Stomach smooth muscle (tissue), 2 donors: ENCODE results near the gene PDCD7.

Source experiments
- H3K27ac ChIP-seq: one replicate; pipeline ENCODE4 v1.7.0; 2013; ENCODE audit warnings: mild to moderate bottlenecking, low read length, inconsistent platforms
- H3K27me3 ChIP-seq, 2 donors: one replicate each; pipeline ENCODE4 v1.7.0; 2013; ENCODE audit warnings: low read length in 2 of 2; ENCODE audit not compliant: insufficient read depth in 2 of 2, control insufficient read depth in 1 of 2
- H3K36me3 ChIP-seq, 2 donors: one replicate each; pipeline ENCODE4 v1.7.0; 2013; ENCODE audit warnings: low read length in 2 of 2; ENCODE audit not compliant: control insufficient read depth in 2 of 2, insufficient read depth in 2 of 2
- H3K4me1 ChIP-seq: one replicate; pipeline ENCODE4 v1.7.0; 2013; ENCODE audit warnings: low read length; ENCODE audit not compliant: control insufficient read depth, insufficient read depth
- H3K4me3 ChIP-seq, 2 donors: one replicate each; pipeline ENCODE4 v1.7.0; 2013; ENCODE audit warnings: low read length in 2 of 2
- H3K9ac ChIP-seq, 2 donors: one replicate each; pipeline ENCODE4 v1.7.0; 2013; ENCODE audit warnings: low read length in 2 of 2, mild to moderate bottlenecking in 1 of 2
- H3K9me3 ChIP-seq, 2 donors: one replicate each; pipeline ENCODE4 v1.7.0; 2013; ENCODE audit warnings: low read length in 2 of 2; ENCODE audit not compliant: control insufficient read depth in 2 of 2
- donor health status: healthy.
- donor health status: Pancreatic carcinoma.

PDCD7 gene

DNA sequence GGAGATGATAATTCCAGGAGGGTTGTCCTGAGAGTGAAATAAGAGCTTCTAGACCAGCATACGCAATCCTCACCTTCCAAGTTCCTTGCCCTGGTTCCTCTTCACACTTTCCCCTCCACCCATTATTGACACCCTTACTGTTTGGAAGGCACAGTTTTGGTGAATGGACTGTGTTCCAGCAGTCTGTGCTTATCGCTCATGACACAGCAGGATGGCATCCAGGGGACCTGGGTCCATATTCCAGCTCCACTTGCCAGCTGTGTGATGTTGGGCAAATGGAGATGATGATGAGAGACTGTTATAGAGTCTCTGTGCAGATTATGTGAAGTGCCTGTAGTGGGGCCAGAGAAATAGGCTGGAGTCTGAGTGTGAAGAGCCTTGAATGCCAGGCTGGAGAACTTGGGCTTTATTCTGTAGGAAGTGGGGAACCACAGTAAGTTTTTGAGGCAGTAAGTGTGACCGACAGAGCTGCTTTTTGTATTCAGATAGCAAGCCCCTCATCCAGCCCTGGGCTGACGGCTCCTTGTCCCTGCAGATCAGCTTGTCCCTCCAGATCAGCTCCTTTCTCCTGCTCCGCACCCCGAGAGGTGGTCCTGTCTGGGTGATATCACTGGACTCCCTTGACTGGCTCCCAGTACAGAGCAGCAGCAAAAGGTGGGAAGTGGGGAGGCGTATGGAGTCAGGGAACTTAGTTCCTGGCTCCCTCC, 49.0 kb downstream of the PDCD7 start:
- Histone ChIP-seq H3K4me1 (peaks cover 77% of the 10 kb centered on the region), H3K27me3 (no peaks in the 10 kb centered on the region)

DNA sequence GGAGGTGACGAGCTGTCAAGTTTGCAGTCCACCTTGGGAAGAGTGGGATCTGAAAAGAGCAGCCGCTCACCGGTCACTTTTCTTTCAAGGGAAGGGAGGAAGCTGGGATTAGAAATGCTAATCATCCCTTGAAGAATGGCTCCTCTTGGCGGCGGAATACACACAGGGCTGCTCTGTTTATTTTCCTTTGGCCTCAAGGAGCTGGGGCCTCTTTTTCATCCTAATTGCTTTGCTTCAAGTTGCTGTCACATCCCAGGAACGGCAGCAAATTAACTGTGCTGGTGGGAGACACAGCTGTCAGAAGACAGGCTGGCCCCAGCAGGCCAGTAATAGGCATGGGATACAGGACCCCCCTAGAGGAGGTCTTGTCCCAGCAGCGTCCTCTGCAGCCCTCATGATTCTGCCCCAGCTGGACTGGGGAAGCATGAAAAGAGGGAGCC, 50.3 kb downstream of the PDCD7 start:
- Histone ChIP-seq H3K4me1 (peaks cover 64% of the 10 kb centered on the region), H3K27ac (peak overlapping the region; percentile 18), H3K9me3 (no peaks in the 10 kb centered on the region), H3K27me3 (peaks cover under 1 to 3% of the 10 kb centered on the region in 2 donors), H3K36me3 (no peaks in the 10 kb centered on the region), H3K4me3 (no peak overlapping the region), H3K9ac (no peak overlapping the region)

More for the DNA sequence above, 49.0 kb downstream of the PDCD7 start:
- H3K9me3 ChIP-seq: no peaks in the 10 kb centered on the region
- H3K4me3 ChIP-seq: no peak overlapping the region
- no peak overlapping the region for H3K9ac ChIP-seq
- no peaks in the 10 kb centered on the region for H3K36me3 ChIP-seq
- H3K27ac ChIP-seq: peak overlapping the region; percentile 18

DNA sequence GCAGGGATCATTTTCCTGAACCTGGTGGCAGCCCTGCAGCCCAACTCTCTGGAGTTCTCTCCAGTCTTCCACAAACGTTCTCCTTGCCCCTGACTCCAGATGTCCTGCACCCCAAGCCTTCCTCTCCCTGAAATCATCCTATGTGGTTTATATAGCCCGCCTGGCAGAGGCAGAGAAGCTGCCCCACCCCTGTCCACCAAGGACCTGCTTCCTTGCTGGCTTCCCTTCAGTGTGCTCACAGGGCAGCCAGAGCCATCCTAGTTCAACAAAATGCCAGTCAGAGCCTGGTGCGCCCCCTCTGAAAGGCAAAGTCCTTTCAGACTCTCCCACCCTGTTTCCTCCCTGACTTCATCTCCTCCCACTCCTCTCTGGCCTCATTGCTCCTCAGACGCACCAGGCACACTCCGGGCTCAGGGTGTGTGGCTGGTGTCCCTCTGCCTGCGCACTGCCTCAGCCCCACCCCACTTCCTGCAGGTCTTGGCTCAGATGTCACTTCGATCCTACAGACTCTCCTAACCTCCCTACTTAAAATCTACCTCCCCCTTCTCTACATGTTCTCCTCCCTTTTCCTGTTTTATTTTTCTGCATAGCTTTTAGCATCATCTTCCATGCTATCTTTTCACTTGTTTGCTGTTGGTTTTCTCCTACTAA, 51.2 kb downstream of the PDCD7 start:
- Histone ChIP-seq H3K4me1 (peaks cover 64% of the 10 kb centered on the region), H3K36me3 (no peaks in the 10 kb centered on the region), H3K27ac (no peak overlapping the region), H3K9me3 (no peaks in the 10 kb centered on the region), H3K27me3 (peaks cover 3 to 8% of the 10 kb centered on the region in 2 donors), H3K9ac (no peak overlapping the region), H3K4me3 (peak overlapping the region in 1 of 2 donors; percentile 8)

DNA sequence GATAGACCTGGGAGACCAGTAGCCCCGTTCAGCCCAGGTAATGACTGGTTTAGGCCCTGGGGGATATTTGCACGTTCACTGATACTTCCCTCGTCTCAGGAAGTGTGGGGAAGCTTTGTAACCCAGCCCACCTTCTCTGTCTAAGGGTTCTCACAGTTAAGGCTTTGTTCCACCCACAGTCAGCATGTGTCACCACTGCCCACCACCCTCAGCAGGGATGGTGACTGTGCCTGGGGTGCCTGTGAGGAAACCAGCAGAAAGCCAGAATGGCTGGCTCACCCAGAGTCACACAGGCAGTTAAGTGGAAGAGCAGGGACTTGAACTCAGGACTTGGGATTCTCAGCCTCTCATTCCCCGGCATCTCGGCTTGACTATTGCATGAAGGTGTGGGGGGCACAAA, 51.9 kb downstream of the PDCD7 start:
- no peak overlapping the region for H3K4me3 ChIP-seq
- peaks cover 58% of the 10 kb centered on the region for H3K4me1 ChIP-seq
- peaks cover 3 to 15% of the 10 kb centered on the region in 2 donors for H3K27me3 ChIP-seq
- no peaks in the 10 kb centered on the region for H3K36me3 ChIP-seq
- no peak overlapping the region for H3K27ac ChIP-seq
- no peak overlapping the region for H3K9ac ChIP-seq
- no peaks in the 10 kb centered on the region for H3K9me3 ChIP-seq

DNA sequence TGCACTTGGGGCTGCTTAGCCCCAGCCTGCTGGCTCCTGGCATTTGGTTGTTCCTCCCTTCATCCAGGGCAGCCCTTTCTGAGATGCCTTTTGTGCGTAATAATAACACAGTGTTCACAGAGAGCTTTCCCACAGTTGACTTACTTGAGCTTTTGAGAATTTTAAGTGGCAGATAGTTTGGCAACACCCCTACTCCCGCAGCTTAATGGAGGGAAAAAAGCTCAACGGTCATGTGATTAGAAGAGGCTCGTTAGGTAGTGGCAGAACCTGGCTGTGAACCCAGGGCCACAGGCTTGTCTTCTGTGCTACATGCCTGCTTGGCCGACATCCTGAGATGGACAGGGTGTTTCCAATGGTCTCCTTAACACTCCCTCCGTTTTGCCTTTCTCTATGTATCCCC, 52.3 kb downstream of the PDCD7 start:
- Histone ChIP-seq H3K4me1 (peaks cover 53% of the 10 kb centered on the region), H3K27ac (no peak overlapping the region), H3K27me3 (peaks cover 3 to 19% of the 10 kb centered on the region in 2 donors), H3K4me3 (no peak overlapping the region), H3K9ac (no peak overlapping the region), H3K36me3 (no peaks in the 10 kb centered on the region), H3K9me3 (no peaks in the 10 kb centered on the region)

DNA sequence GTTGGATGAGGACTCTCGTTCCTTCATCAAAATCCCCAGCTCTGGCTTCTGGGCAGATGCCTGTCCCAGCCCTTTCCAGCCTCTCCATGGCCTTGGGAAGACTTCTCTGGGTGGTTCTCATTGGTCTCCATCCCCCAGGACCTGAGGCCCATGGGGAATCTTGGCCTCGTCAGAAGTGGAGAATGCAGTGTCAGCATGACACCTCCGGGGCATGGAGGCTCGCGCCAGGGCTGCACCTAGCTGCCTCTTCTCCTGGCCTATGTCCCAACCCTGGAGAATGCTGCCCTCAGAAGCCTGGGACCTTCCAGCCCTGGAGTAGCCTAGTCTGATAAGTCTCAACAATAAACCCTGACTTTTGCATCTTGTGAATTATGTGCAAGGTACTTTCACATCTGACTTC, 54.0 kb downstream of the PDCD7 start:
- H3K4me1 ChIP-seq: peaks cover 36% of the 10 kb centered on the region
- H3K27me3 ChIP-seq: peaks cover 3 to 19% of the 10 kb centered on the region in 2 donors
- H3K9ac ChIP-seq: no peak overlapping the region
- H3K27ac ChIP-seq: no peak overlapping the region
- H3K9me3 ChIP-seq: no peaks in the 10 kb centered on the region
- no peak overlapping the region for H3K4me3 ChIP-seq
- no peaks in the 10 kb centered on the region for H3K36me3 ChIP-seq

DNA sequence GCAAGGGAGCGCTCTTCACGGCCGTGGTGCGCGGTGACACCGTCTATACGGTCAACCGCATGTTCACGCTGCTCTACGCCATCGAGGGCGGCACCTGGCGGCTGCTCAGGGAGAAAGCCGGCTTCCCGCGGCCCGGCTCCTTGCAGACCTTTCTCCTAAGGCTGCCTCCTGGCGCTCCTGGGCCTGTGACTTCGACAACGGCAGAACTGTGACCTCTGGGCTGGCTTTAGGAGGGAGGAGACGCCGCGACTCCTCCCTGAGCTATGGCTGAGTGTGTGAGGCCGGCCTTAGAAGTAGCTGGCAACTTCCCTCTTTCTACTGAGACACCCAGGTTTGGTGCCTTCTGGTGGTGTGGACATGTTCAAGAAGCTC, 55.6 kb downstream of the PDCD7 start:
- peaks cover 23% of the 10 kb centered on the region for H3K4me1 ChIP-seq
- H3K9ac ChIP-seq: no peak overlapping the region
- H3K36me3 ChIP-seq: no peaks in the 10 kb centered on the region
- H3K9me3 ChIP-seq: no peaks in the 10 kb centered on the region
- H3K27ac ChIP-seq: no peak overlapping the region
- H3K4me3 ChIP-seq: peak overlapping the region in 1 of 2 donors; percentile 22
- H3K27me3 ChIP-seq: peaks cover 3 to 19% of the 10 kb centered on the region in 2 donors

DNA sequence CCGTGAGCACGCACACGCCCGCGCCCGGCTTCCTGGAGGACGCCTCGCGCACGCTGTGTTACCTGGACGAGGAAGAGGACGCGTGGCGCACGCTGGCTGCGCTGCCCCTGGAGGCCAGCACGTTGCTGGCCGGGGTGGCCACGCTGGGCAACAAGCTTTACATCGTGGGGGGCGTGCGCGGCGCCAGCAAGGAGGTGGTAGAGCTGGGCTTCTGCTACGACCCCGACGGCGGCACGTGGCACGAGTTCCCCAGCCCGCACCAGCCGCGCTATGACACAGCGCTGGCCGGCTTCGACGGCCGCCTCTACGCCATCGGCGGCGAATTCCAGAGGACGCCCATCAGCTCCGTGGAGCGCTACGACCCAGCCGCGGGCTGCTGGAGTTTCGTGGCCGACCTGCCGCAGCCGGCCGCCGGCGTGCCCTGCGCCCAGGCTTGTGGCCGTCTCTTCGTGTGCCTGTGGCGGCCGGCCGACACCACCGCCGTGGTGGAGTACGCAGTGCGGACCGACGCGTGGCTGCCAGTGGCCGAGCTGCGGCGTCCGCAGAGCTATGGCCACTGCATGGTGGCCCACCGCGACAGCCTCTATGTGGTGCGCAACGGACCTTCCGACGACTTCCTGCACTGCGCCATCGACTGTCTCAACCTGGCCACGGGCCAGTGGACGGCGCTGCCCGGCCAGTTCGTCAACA, 56.2 kb downstream of the PDCD7 start:
- peaks cover 20% of the 10 kb centered on the region for H3K4me1 ChIP-seq
- no peaks in the 10 kb centered on the region for H3K9me3 ChIP-seq
- H3K27ac ChIP-seq: no peak overlapping the region
- H3K36me3 ChIP-seq: no peaks in the 10 kb centered on the region
- H3K4me3 ChIP-seq: peak overlapping the region in 1 of 2 donors; percentile 22
- peaks cover 3 to 19% of the 10 kb centered on the region in 2 donors for H3K27me3 ChIP-seq
- no peak overlapping the region for H3K9ac ChIP-seq

DNA sequence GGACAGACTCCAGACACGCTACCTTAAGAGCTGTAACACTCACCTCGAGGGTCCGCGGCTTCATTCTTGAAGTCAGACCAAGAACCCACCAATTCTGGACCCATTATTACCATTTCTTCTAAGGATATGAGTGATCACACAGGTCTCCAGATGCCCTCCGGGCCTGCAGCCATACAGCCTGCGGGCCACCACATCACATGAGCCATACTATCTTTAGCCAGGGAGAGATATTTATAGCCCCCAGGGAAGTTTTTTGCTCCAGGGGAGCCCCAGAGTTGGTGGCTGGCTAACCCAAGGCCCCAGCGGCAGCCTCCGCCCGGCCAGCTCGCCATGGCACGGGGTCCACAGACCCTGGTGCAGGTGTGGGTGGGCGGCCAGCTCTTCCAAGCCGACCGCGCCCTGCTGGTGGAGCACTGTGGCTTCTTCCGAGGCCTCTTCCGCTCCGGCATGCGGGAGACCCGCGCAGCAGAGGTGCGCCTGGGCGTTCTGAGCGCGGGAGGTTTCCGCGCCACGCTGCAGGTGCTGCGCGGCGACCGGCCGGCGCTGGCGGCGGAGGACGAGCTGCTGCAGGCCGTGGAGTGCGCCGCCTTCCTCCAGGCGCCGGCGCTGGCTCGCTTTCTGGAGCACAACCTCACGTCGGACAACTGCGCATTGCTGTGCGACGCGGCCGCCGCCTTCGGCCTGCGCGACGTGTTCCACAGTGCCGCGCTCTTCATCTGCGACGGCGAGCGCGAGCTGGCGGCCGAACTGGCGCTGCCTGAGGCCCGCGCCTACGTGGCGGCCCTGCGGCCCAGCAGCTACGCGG, 56.9 kb downstream of the PDCD7 start, which contains the start of gene KBTBD13:
Gene KBTBD13 (plus strand): TSS at position 261 of the 805 bp plus-strand sequence. CDS start 70 bp downstream, at position 331.
- peak within 1 kb of the TSS in 1 of 2 donors; percentile 22 for H3K4me3 ChIP-seq
- no peak within 1 kb of the TSS for H3K27ac ChIP-seq
- peaks cover 3 to 19% of the 10 kb centered on the region in 2 donors for H3K27me3 ChIP-seq
- H3K36me3 ChIP-seq: no peaks in the 10 kb centered on the region
- no peaks in the 10 kb centered on the region for H3K9me3 ChIP-seq
- no peak within 1 kb of the TSS for H3K9ac ChIP-seq
- peaks cover 22% of the 10 kb centered on the region for H3K4me1 ChIP-seq
